ENCODE data around the gene MOK. TPM values are rescaled to one million over a fixed set of nuclear protein-coding genes. Genes with fewer than 3 reads are reported as not detected.

Gene MOK
- total RNA-seq, 2 donors from 2014 or later = 4.8 to 6.9 TPM

DNA sequence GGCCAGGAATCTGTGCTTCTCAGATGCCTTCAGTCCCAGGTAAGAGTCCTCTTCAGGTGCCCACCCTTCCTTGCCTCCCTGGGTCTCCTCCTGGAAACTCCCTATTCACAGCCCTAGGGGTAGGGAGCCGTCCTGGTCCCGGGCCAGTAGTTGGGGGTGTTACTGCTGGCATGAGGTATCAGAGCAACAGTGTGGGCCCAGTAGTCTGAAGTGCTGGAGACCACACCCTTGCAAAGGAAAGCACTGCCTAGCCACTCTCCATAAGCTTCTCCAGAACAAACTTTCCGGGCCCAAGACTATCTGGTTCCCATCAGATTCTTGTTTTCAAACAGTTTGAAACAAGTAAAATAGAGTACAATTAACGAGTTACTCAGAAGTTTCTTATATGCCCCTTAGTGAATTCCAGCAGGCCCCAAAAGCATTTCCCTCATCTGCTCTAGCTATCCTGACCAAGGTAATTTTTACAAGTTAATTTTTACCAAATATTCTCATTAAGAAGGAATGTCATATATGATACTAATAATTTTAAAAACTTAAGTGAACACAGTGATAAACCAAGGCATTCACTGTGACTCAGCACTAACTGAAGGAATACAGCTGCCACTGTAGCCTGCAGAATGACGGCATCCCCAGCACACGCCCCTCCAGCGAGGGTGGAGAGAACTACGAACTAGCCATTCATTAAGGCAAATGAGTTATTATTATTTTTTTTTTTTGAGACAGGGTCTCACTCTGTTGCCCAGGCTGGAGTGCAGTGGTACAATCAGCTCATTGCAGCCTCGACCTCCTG lies 49.4 kb downstream of the MOK start:
- H3K4me3 ChIP-seq = no peak overlapping the region
- no peaks in the 10 kb centered on the region for H3K9me3 ChIP-seq
- intact Hi-C loops (cut with DNase I) = no loop called here
- no peak overlapping the region for H3K9ac ChIP-seq (ENCODE audit: low read depth in 2 of 2, low read length in 2 of 2)
- DNase-seq = no peak
- no peaks in the 10 kb centered on the region for H3K27me3 ChIP-seq
- no peaks in the 10 kb centered on the region for H3K36me3 ChIP-seq
- H3K27ac ChIP-seq = peak overlapping the region; percentile 27
- no peaks in the 10 kb centered on the region for H3K4me1 ChIP-seq
- TF ChIP-seq, protein P1, sequence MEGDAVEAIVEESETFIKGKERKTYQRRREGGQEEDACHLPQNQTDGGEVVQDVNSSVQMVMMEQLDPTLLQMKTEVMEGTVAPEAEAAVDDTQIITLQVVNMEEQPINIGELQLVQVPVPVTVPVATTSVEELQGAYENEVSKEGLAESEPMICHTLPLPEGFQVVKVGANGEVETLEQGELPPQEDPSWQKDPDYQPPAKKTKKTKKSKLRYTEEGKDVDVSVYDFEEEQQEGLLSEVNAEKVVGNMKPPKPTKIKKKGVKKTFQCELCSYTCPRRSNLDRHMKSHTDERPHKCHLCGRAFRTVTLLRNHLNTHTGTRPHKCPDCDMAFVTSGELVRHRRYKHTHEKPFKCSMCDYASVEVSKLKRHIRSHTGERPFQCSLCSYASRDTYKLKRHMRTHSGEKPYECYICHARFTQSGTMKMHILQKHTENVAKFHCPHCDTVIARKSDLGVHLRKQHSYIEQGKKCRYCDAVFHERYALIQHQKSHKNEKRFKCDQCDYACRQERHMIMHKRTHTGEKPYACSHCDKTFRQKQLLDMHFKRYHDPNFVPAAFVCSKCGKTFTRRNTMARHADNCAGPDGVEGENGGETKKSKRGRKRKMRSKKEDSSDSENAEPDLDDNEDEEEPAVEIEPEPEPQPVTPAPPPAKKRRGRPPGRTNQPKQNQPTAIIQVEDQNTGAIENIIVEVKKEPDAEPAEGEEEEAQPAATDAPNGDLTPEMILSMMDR (IDR thresholded peaks at IDR 0.05) = no peak

DNA sequence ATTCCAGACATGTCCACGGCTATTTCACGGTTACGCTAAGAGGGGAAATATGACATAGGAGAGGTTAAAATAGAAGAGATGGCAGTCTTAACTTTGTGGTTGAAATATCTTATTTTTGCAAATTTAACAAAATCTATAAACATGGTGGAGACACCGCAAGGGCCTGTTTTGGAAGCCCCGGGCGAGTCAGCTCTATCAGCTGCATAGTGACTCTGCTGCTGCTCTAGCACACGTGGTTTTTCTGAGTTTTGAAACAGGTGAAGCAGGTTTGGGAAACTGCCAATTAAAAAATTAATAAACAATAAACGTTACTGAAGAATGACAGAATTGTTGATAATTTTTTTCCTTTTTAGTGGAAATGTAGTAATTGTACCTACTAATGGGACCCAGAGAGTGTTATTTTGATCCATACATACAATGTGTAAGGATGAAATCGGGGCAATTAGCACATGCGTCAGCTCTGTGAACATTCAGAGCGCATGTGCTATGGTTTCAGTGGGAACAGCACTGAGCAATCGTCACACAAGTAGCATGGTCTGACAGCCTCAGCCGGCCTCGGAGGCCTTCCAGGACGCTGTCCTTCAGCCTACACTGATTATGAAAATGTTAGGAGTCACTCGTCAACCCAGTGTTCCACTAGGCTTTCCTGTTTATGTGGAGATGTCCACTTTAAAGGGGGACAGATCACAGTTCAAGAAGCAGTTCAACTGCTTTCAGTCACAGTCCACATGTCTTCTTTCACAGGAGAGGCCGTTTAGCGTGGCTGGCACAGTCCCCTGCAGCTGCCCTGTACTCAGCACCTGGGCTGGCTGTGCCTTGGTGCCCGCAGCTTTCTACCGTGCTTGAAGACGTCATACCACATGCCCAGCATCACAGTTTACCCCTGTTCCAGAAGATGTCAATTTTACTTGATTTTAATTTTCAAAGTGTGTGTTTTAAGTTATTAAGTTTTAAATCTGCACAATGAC lies 51.8 kb downstream of the MOK start:
- TF ChIP-seq, protein P1 (IDR thresholded peaks at IDR 0.05) = no peak
- no peaks in the 10 kb centered on the region for H3K36me3 ChIP-seq
- H3K9me3 ChIP-seq = no peaks in the 10 kb centered on the region
- no peak overlapping the region for H3K4me3 ChIP-seq
- no peak overlapping the region for H3K9ac ChIP-seq (ENCODE audit: low read depth in 2 of 2, low read length in 2 of 2)
- H3K27ac ChIP-seq = no peak overlapping the region
- intact Hi-C loops (cut with DNase I) = no loop called here
- no peaks in the 10 kb centered on the region for H3K4me1 ChIP-seq
- no peak for DNase-seq
- H3K27me3 ChIP-seq = no peaks in the 10 kb centered on the region

DNA sequence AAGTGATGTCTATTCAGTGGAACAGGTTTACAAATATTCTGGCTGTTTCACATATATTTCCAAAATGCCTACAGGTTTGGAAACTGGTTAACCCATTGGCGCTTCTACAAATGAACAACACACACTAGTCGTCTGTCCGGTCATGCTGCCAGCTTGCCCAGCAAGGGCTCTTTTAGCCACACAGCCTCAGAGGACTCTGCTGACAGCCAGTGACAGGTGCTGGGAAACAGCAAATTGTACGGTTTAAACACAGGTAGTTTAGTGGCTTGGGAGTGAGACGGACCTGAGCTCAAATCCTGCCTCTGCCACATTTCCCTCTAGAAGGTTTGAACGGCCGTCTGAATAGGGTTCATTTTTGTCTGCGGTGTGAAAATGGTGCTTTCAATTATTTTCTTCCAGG lies 53.8 kb downstream of the MOK start:
- no peaks in the 10 kb centered on the region for H3K27me3 ChIP-seq
- H3K4me3 ChIP-seq = no peak overlapping the region
- H3K9me3 ChIP-seq = no peaks in the 10 kb centered on the region
- no peak overlapping the region for H3K27ac ChIP-seq
- H3K9ac ChIP-seq (ENCODE audit: low read depth in 2 of 2, low read length in 2 of 2) = no peak overlapping the region
- intact Hi-C loops (cut with DNase I) = no loop called here
- TF ChIP-seq, protein P1 (IDR thresholded peaks at IDR 0.05) = no peak
- no peaks in the 10 kb centered on the region for H3K4me1 ChIP-seq
- no peaks in the 10 kb centered on the region for H3K36me3 ChIP-seq
- DNase-seq = no peak

DNA sequence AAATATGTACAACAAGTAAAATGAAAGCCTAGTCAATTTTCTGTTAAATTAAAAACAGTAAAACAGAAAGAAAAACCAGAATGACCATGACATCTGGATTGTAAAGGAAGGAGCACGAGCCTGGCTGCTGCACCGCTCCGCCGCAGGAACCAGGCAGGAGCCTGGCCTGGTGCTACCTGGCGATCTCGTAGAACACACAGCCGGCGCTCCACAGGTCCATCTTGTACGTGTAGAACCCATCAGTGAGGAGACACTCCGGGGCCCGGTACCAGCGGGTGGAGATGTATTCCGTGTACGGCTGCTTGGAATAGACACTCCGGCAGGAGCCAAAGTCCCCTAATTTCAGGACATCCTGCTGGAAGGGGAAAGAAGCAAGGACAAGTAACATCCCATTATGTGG lies 54.3 kb downstream of the MOK start:
- H3K27ac ChIP-seq = no peak overlapping the region
- H3K9ac ChIP-seq (ENCODE audit: low read depth in 2 of 2, low read length in 2 of 2) = no peak overlapping the region
- no peaks in the 10 kb centered on the region for H3K36me3 ChIP-seq
- intact Hi-C loops (cut with DNase I) = no loop called here
- TF ChIP-seq, protein P1 (IDR thresholded peaks at IDR 0.05) = no peak
- no peaks in the 10 kb centered on the region for H3K9me3 ChIP-seq
- no peaks in the 10 kb centered on the region for H3K4me1 ChIP-seq
- H3K27me3 ChIP-seq = no peaks in the 10 kb centered on the region
- no peak overlapping the region for H3K4me3 ChIP-seq
- no peak for DNase-seq

DNA sequence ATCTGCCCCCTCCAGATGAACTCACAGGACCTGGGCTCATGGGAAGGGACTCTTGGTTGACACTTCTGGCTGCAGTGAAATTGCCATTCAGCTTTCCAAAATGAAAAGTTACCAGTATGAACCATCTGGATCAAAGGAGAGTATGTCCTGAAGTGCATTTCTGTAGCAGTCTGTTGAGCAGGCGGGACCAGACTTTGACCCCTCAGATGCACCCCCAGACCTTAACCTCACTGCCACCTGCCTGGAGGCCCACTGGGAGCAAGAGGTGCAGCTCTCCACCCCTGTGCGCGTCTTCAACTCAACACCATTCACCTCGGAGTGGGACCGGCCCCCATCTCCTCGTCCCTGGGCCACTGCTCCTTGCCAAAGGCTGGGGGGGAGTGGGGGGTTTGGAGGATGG lies 55.0 kb downstream of the MOK start:
- intact Hi-C loops (cut with DNase I) = no loop called here

More for the DNA sequence above, 55.0 kb downstream of the MOK start:
- Histone ChIP-seq H3K4me1 (no peaks in the 10 kb centered on the region), H3K9ac (ENCODE audit: low read depth in 2 of 2, low read length in 2 of 2) (no peak overlapping the region), H3K9me3 (no peaks in the 10 kb centered on the region), H3K4me3 (no peak overlapping the region), H3K36me3 (no peaks in the 10 kb centered on the region), H3K27me3 (no peaks in the 10 kb centered on the region), H3K27ac (no peak overlapping the region)
- no peak for DNase-seq
- TF ChIP-seq, protein P1 (IDR thresholded peaks at IDR 0.05) = no peak
